HG03558 (cell line): ENCODE measurements around the gene SEC11A.
A peak's percentile ranks its signal among the peaks of the same experiment; 100 is the strongest.
"Not testable (repeated sequence)": the region's sequence is repeated elsewhere in the genome, so short reads cannot be mapped to it uniquely, and the experiment has no call there.

Experiments used
- ATAC-seq: cut with Tn5 transposase; IDR thresholded peaks from one replicate; pipeline ENCODE4 v1.9.1; 2021; ENCODE audit warnings: moderate number of reproducible peaks; ENCODE audit not compliant: unreplicated experiment; ENCODE audit errors: extremely low read depth

The SEC11A gene

DNA sequence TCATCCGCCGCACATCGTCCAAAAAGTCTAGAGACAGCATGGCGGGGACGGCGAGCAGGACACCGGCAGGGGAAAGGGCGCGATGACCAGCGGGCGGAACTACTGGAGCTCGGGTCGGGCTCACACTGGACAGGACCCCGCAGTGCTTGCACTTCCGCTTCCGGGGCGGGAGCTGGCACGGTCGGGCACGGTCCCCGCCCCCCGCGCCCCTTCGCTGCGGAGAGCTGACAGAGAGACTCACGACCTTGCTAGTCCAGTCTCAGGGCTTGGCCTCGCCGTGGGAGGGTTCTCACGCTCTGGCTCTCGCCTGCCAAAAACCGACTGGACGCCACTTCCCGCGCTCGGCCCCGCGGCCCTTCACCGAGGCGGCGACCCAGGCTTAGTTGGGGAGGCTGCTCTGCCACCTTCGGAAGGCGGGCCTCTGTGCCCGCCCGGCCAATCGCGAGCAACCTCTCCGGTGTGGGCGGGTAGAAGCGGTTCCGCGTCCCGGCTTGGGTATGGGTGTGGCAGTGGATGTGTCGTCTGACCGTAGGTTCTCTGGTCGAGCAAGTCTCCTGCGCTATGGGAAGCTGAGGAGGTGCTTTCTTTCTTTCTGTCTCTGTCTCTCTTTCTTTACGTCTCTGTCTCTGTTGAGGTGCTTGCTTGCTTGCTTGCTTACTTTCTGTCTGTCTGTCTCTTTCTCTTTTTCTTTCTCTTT is at the start of gene SEC11A:
TSS of gene SEC11A (minus strand) at position 104 of the 697 bp plus-strand sequence. CDS start at position 40, 64 bp downstream.
- peak; percentile 74 for ATAC-seq

DNA sequence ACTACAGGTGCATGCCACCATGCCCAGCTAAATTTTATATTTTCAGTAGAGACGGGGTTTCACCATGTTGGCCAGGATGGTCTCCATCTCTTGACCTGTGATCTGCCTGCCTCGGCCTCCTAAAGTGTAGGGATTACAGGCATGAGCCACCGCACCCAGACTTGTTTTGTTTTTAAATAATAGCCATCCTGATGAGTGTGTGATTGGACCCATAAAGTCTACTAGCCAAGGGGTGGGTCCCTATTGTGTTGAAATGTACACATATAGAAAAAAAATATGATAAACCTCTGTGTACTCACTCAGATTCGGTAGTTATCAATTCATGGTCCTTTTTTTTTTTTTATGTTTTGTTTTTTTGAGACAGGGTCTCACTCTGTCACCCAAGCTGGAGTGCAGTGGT is 49.7 kb upstream of the SEC11A start:
- no peak for ATAC-seq

GRCh38 chr15:84764989-84765388 is 49.0 kb upstream of the SEC11A start:
- ATAC-seq = no peak

DNA sequence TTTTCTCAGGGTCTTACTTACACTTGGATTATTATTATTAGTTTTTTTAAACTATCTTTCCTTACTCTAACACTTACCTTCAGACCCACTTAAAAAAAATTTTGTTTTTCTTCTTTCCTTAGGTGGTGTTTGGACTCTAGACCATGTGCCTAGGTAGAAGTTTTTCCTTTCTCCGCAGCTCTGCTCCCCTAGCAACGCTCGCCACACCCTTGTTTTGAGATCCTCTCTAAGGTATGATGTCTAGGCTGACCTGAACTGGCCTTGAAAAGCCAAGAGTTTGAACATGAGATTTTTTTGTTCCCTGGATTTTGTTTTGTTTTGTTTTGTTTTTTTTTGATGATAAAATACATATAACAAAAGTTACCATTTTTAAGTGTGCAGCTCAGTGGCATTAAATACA is 48.6 kb upstream of the SEC11A start:
- no peak for ATAC-seq

GRCh38 chr15:84762840-84763572 is 47.1 kb upstream of the SEC11A start:
- ATAC-seq = no peak

GRCh38 chr15:84761607-84762131 is 45.7 kb upstream of the SEC11A start:
- ATAC-seq = no peak

DNA sequence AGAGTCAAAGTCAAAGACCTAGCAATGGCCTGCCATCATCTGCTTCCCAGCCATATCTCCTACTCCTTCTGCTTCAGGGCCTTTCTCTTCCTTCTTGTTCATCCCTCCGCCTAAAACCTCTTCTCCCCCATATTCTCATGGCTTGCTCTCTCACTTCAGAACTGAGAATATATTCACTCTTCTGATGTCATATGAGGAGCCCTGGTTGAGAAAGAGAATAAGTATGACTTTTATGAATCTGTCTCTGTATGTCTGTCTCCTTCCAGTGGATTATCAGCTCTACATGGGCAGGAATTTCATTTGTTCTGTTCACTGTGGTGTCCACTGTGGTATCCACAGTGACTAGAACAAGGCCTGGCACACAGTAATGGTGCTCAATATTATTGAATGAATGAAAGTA is 44.3 kb upstream of the SEC11A start:
- ATAC-seq = no peak

GRCh38 chr15:84759018-84759417 is 43.1 kb upstream of the SEC11A start:
- ATAC-seq = no peak

DNA sequence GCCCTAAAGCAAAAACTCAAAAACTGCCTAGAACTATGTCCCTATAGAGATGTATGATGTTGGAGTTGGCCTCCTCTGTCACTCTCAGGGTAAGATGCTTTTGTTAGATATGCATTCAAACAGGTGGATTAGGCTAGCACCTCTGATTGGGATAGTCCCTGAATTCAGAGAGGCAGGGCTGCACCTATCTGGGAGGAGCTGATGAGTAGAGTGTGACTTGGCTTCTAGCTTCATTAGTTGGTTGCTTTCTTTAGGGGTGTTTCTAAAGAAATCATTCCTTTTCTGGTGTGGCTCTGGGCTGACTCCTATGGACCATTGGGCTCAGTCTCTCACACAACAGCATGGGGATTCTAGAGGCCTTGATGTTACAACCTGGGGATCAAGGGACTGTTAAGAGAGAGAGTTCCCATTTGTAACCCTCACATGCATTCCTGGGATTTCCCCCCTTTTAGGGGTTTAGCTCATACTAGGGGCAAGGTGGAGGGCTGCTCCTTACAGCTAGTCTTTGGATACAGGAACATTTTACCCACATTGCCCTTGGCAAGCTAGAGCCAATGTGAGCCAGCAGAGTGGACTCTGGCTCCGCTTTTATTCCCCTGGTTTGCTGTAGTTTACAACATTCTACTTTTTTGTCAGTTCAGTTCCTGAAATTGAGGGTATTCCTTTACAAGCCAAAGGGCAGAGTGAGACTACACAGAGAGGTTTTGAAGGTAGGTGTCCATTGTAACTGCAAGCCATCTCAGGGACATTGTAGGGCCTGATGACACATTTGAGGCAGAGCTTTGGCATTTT is 40.0 kb upstream of the SEC11A start:
- ATAC-seq = no peak

- ATAC-seq = not testable (repeated sequence)
Measured at GRCh38 chr15:84754889-84755288, 39.0 kb upstream of the SEC11A start.

- no peak for ATAC-seq
Measured at GRCh38 chr15:84752700-84753099, 36.8 kb upstream of the SEC11A start.

GRCh38 chr15:84752195-84752594 is 36.3 kb upstream of the SEC11A start:
- no peak for ATAC-seq

- ATAC-seq = not testable (repeated sequence)
Measured at GRCh38 chr15:84751721-84752120, 35.8 kb upstream of the SEC11A start.

DNA sequence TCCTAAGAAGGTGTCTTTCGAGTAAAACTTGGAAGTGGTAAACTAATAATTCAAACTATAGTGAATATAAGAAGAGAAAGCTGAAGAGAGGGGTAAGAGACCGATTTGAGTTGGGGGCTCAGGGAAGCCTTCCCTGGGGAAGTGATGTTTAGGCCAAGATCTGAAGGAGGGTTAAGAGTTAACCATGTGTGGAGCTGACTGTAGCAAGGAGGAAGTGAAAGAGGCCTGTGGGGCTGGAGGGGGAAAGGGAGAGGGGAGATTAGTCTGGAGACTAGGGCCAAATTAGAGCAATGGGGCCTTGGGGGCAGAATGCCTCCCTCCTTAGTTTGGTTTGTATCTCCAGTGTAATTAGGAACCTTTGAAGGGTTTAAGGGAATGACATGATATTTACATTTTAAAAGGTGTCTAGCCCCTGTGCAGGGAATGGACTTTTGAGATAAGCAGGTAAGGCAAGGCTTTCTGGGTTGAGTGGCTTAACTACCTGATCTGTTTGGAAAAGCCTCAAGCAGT is 34.7 kb upstream of the SEC11A start:
- ATAC-seq = no peak

DNA sequence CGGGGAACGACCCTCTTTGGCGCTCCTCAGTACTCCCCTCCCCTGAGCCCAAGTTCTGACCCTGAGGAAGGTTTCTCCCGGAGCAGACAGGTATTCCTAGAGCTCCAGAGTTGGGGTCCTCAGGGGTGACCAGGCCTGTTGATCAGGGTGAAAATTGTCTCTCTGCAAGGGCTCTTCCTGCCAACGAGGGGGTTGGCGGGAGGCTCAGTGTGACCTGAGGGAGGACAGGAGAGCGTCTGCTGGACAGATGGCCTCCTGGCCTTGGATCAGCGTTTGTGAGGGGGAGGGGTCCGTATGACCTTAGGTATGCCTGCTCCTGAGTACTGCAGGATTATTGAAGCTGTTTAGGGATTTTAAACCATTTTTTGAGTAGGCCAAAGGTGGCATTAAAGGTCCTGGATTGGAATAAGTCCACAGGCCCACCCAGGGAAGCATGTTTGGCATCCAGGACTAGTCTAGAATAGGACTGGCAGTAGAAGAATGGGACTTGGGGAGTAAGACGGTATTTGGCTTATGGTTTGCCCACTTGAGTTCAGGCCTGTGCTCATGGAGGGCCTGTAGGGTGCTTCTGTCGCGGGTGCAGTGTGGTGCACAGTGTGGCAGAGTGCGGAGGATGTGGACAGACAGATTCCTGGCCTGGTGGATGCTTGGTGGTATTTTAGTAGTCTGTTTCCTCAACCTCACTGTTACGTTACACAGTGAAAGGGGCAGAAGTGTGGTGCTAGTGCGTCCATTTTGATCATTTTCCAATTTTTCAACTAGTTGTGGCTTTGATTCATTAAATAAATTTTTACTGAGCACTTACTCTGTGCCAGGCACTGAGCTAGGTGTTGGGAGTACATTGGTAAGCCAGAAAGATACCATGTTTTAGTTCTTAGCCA is 33.4 kb upstream of the SEC11A start:
- no peak for ATAC-seq

- peak; percentile 27 for ATAC-seq
Measured at GRCh38 chr15:84748274-84749110, 32.6 kb upstream of the SEC11A start, which contains the start of gene ZNF592. Gene ZNF592, plus strand, starts transcription at chr15:84748592. Its CDS starts 34,084 bp downstream, at chr15:84782676.

DNA sequence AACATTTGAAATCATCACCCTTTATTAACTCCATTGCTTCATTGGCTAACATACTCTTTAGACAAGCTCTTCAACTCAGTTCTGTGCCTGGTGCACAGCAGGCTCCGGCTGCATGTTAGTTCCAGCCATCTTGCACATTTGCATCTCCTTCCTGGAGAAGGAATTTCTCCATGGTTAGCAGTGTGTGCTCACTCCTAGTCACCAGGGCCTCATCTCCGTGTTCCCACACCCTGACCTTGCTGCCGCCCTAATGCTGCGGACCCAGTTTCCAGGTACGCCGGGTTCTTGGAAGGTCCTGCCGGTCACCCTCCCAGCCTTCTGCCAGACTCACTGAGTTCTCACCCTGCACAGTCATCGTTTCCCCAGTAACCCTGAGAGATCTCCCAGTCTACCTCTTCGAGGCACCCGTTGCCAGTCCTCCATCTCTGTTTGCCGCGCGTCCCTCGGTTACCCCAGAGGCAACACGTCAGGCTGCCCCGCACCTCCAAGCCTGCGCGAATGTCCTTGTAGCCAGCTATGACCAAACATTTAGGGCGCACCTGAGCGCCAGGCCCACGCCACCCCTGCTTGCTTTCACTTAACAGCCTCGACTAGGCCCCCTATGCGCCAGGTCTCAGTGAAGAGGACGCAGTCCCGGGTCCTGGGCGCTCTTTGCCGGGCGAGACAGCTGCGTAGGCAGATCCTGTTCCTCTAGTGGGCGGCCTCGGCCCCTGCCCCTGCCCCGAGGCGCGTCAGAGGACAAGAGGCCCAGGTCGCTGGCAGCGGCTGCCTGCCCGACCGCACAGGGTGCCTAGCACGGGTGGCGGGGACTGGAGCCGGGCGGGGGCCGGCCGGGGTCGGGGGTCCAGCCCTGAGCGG is 31.7 kb upstream of the SEC11A start:
- ATAC-seq = peak; percentile 28

GRCh38 chr15:84741121-84741520 is 25.2 kb upstream of the SEC11A start:
- ATAC-seq = no peak
